GM18498 (cell line): Measurements from ENCODE around the gene SMIM5.

Experiments
- ATAC-seq: cut with Tn5 transposase; IDR thresholded peaks from one replicate; pipeline ENCODE4 v1.9.1; 2021; ENCODE audit warnings: mild to moderate bottlenecking, moderate library complexity; ENCODE audit not compliant: unreplicated experiment

SMIM5 gene

DNA sequence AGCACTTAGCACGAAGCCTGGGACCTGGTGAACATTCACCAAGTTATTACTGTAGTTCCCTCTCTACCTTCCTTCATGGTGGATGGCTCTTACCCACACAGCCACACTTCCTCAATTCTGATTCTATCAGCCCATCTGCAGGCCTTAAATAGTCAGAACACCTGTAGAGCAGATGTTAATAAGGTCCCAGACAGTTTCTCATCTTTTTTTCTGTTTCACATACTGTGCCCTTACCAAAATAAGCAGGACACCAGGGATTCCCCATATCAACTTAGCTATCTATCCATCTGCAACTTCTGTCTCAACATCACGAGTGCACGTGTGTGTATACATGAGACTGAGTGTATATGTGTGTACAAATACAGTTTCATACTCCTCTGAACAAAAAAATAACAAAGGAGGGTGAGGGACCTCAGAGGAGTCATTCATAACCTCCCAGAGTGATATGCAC, 30.9 kb downstream of the SMIM5 start:
- peak; percentile 67 for ATAC-seq

DNA sequence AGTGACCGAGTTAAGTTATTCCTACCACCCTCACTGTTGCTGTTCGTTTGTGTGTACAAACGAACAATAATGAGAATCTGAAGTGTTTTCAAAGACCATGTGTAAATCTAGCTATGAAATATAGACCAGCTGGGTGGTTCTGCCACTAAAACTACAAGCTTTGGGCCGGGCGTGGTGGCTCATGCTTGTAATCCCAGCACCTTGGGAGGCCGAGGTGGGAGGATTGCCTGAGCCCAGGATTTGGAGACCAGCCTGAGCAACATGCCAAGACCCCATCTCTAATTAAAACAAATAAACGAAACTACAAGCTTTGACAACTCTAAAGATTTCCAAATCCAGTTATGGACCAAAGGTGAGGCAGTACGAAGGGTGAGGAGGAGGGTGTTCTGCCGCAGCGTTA, 32.7 kb downstream of the SMIM5 start:
- no peak for ATAC-seq

DNA sequence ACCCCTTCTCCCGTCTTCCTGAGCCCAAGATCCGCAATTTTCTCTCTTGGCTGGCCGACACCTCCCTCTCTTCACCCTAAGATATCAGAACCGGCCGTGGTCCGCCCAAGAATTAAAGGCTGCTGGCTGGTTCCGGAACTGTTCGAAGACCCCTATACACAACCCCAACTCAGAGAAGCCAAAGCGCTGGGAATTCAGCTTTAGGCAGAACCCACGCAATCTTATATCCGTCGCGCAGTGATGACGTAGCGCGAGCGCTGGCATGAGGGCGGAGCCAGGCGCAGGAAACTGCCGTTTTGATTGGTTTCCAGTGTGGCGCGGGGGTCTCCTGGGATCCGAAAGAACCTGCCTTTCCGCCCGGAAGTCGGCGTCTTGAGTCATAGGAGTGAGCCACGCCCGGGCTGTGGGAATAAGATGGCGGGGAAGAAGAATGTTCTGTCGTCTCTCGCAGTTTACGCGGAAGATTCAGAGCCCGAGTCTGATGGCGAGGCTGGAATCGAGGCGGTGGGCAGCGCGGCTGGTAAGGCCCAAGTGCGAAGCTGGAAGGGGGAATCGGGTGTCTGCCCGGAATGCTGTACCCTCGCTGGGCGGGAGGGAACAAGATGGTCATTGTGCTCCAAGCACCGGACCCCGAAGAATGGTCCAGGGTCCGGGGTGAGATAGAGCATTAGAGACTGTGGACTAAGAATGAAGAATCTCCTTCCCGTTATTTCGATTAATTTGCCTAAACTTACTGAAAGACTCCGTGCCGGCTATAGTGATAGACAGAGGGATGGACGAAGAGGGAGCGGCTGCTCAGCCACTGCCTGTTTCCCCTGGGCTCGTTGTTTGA, 33.9 kb downstream of the SMIM5 start, which contains the start of the genes RECQL5 and SAP30BP:
RECQL5 (minus strand) TSS at position 196 of the 832 bp plus-strand sequence. CDS start 597 bp downstream, outside the sequence.
SAP30BP (plus strand) TSS at position 380 of the 832 bp plus-strand sequence; CDS start at position 415, 35 bp downstream.
- ATAC-seq: peak; percentile 79

- ATAC-seq: no peak
These were observed 34.6 kb downstream of the SMIM5 start for GRCh38 chr17:75667825-75668224.

- no peak for ATAC-seq
These were observed 35.3 kb downstream of the SMIM5 start for GRCh38 chr17:75668489-75668888.

GRCh38 chr17:75670868-75671267, 37.6 kb downstream of the SMIM5 start:
- no peak for ATAC-seq

DNA sequence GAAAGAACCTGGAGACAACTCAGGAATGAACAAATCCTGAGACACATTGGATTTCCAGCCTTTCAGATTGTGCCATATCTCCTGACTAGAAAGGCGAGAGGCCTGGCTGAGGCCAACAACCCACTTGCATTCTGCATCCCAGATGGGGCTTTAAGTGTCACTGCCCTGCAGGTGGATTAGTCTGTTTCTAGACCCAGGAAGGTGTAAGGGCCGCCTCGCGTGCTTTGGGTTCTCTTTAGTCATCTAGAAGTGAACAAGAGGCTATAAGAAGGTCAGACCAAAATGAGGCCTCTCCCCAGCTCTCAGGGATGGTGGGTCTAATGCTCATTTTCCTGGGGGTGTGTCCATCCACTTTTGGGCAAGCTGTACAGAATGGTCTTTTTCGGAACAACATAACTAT, 38.8 kb downstream of the SMIM5 start:
- ATAC-seq: no peak

DNA sequence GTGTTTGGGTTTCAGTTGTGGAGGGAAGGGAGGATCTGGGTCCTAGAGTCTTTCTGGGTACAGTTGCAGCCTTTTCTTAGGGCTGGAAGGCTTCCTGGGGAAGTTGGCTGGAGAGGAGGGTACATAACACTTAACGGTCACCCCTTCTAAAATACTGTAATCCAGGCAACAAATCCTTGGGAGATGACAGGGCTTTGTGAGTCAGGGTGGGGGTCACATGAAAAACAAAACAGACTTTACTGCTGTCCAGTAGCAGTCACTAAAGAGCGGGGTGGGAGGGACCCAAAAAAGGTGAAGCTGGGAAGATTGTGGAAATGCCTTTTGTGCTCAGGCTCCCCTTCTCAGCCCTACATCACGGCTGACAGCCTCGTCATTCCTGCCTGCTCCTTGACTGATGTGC, 40.3 kb downstream of the SMIM5 start:
- ATAC-seq: no peak

DNA sequence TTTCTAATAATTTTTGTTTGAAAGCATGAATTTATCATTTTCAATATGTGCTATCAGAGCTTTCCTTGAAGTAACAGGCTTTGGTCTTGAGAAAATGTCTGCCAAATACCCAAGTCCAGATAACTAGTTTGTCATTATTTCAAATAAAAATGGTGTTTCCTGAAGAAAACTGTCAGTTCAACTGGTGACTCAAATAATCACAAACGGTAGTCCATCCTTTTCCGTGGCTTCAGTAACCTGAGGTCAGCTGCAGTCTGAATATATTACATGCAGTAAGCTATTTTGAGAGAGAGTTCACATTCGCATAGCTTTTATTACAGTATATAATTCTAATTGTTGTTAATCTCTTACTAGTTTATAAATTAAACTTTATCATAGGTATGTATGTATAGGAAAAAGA, 43.2 kb downstream of the SMIM5 start:
- no peak for ATAC-seq

- no peak for ATAC-seq
These were observed 46.5 kb downstream of the SMIM5 start for GRCh38 chr17:75679706-75680211.

DNA sequence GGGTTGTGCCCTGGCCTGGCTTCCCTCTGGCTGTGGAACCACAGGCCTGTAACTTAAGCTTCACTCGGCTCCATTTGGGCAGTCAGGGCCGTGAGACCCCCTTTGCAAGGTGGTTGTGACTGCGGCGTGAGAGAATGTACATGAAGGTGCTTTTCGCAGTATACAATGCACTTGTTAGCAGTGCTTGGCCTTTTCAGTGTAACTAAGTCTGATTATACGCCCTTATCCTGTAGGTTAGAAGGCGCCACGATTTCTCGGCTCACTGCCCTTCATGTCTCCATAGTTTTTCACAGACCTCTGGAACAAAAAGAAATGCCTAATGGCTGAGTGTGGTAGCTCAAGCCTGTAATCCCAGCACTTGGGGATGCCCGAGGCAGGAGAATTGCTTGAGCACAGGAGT, 47.2 kb downstream of the SMIM5 start:
- ATAC-seq: no peak

- ATAC-seq: no peak
These were observed 48.1 kb downstream of the SMIM5 start for GRCh38 chr17:75681289-75681688.

- no peak for ATAC-seq
These were observed 50.3 kb downstream of the SMIM5 start for GRCh38 chr17:75683583-75683982.

DNA sequence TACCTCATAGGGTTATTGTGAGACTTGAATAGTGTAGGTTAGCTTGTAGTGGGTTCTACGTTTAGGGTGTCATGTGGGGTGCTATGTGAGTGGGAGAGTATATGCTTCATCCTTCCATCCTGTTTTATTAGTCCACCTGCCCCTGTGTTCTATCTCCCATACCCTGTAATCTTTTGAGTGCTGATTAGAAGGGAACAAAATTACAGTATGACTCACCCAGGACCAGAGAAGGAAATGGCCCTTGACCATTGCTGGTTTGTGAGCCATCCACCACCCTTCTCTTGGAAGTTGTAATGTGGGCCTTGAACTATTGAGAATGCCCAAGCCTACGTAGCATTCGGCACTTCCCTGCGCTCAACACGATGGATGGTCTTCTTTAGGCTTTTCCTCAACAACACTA, 51.0 kb downstream of the SMIM5 start:
- no peak for ATAC-seq

DNA sequence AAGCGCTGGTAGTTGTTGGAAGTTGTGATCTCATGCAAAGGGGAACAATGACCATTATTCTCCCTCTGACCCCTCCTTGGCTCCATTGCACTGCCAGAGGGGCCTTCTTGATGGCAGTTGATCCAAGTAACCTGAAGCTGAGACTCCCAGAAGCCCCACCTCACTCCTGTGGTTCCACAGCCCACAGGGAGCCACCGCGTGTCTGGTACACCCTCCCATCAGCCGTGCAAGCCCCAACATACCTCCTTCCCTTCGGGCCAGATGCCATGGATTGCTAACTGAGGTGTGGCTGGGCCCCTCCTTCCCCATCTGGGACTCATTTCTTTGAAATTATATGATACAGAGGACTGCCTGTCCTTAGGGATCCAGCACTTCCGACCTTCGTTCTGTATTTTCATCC, 51.7 kb downstream of the SMIM5 start:
- no peak for ATAC-seq

GRCh38 chr17:75685499-75685898, 52.3 kb downstream of the SMIM5 start:
- ATAC-seq: no peak

DNA sequence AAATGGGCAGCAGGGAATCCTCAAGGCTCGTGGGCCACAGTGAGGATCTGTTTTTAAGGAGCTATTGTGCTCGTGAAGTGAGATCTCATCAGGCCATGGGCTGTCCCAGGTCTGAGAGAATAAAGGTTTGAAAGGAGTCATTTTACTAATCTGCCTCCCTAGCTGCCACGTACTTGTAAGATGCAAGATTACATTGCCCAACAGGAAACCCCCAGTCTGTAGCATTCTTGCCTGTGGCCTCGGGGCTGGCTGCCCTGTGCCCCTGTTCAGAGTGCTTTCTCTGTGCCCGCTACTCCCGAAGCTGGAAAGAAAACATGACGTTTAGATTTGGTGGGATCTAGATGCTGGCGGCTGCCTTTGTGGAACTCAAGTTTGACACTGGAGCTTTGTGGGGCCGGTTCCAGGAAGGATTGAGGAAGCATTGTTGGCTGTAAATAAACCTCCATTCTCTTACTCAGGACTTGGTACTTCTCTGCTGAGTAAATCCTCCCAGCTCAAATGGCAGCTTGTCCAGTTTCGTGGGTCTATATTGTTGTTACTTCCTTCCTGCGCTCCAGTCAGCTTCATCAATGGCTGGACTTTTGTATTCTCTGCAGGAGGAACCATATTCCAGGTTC, 55.1 kb downstream of the SMIM5 start:
- no peak for ATAC-seq

- no peak for ATAC-seq
These were observed 56.2 kb downstream of the SMIM5 start for GRCh38 chr17:75689441-75689873.
